ENCODE measurements around the gene C12orf57.

The C12orf57 gene

GRCh38 chr12:6965026-6965661 lies 21.3 kb downstream of the C12orf57 start:
- H3K4me1 ChIP-seq (ENCODE audit: control insufficient read depth, insufficient read depth, low read length): peaks cover 32% of the 10 kb centered on the region
- no peaks in the 10 kb centered on the region for H3K27me3 ChIP-seq (ENCODE audit: control insufficient read depth, insufficient read depth, low read length)
- no peak overlapping the region for H3K4me2 ChIP-seq (ENCODE audit: low read length)
- peaks cover 50% of the 10 kb centered on the region for H3K36me3 ChIP-seq (ENCODE audit: insufficient read depth, low read length)
- H3K9me3 ChIP-seq (replicated peaks; ENCODE audit: low read length): no peaks in the 10 kb centered on the region
- no peak overlapping the region for H3K4me3 ChIP-seq (ENCODE audit: low read length)
- peak overlapping the region; percentile 46 for H3K9ac ChIP-seq (ENCODE audit: low read depth, low read length)

DNA sequence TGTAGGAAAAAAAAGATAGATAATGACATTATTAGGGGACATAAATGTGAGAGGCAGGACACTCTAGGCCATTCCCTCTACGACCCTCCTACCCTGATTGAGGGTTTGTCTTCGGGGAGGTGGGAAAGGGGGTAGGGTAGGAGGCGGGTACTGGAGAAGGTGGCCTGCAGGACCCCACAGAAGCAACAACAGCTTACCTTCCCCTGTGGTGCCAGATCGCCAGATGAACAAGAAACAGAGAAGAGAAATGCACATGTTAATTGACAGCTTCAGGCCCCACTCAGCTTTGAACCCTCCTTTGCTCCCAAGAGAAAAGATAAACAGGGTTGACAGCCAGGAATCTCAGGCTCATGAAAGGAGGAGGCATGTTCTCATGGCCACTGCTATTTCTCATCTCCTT lies 21.9 kb downstream of the C12orf57 start:
- Histone ChIP-seq H3K4me3 (ENCODE audit: low read length) (no peak overlapping the region), H3K4me2 (ENCODE audit: low read length) (no peak overlapping the region), H3K9me3 (replicated peaks; ENCODE audit: low read length) (no peaks in the 10 kb centered on the region), H3K27me3 (ENCODE audit: control insufficient read depth, insufficient read depth, low read length) (no peaks in the 10 kb centered on the region), H3K9ac (ENCODE audit: low read depth, low read length) (no peak overlapping the region), H3K36me3 (ENCODE audit: insufficient read depth, low read length) (peaks cover 50% of the 10 kb centered on the region), H3K4me1 (ENCODE audit: control insufficient read depth, insufficient read depth, low read length) (peaks cover 29% of the 10 kb centered on the region)

DNA sequence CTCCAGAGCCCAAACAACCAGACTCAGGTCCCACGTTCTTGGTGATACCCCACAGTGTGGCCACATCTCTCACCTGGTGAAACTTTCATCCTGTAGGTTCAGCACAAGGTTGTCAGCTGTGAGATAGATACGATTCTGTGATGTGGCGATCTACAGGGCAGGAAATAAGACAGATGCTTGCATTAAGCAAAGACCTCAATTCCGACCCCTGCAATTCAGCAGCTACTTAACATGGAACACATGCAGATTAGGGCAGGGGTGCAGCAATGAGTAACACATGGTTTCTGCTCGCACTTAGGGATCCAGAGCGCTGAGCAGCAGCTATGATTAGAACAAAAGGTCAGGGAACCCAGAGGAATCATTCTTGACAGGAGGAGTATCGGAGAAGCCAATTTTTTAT lies 22.5 kb downstream of the C12orf57 start:
- Histone ChIP-seq H3K36me3 (ENCODE audit: insufficient read depth, low read length) (peaks cover 50% of the 10 kb centered on the region), H3K4me1 (ENCODE audit: control insufficient read depth, insufficient read depth, low read length) (peaks cover 22% of the 10 kb centered on the region), H3K27me3 (ENCODE audit: control insufficient read depth, insufficient read depth, low read length) (no peaks in the 10 kb centered on the region), H3K4me2 (ENCODE audit: low read length) (no peak overlapping the region), H3K9me3 (replicated peaks; ENCODE audit: low read length) (no peaks in the 10 kb centered on the region), H3K9ac (ENCODE audit: low read depth, low read length) (no peak overlapping the region), H3K4me3 (ENCODE audit: low read length) (no peak overlapping the region)

DNA sequence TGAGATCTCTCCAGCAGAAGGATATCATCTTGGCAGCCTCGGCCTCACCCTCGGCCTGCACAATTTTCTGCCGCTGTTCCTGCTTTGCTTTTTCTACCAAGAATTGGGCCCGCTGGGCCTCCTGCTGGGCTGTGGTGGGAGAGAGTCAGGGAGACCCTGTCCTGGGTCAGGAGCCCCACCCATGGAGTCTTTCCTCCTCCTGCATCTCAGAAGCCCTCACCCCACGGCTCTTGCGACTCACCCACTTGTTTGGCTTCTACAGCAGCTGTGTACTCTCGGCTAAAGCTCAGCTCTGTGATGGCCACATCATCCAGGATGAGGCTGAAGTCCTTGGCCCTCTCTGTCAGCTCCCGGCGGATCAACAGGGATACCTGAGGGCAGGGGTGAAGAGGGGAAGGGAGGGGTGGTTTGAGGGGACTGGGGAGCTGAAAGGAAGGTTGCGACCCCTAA lies 23.9 kb downstream of the C12orf57 start:
- no peak overlapping the region for H3K4me3 ChIP-seq (ENCODE audit: low read length)
- H3K4me1 ChIP-seq (ENCODE audit: control insufficient read depth, insufficient read depth, low read length): peaks cover 15% of the 10 kb centered on the region

DNA sequence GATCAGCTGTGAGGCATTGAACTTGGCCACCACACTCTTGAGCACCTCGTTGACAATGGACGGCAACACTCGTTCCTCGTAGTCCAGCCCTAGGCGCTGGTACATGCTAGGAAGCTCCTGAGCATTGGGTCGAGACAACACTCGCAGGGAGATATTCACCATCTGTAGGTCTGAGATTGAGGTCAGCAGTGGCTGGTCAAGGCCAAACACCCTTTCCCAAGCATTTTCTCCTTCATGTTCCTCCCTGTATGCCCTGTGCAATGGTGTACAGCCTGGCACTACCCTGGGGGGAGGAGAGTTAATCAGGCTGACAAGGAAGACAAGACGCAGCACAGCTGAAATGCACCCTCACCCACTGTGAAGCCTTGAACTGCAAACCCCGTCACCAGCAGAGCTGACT lies 24.6 kb downstream of the C12orf57 start:
- Histone ChIP-seq H3K4me1 (ENCODE audit: control insufficient read depth, insufficient read depth, low read length) (peaks cover 15% of the 10 kb centered on the region), H3K9ac (ENCODE audit: low read depth, low read length) (peak overlapping the region; percentile 97), H3K4me2 (ENCODE audit: low read length) (peak overlapping the region; percentile 96), H3K27me3 (ENCODE audit: control insufficient read depth, insufficient read depth, low read length) (no peaks in the 10 kb centered on the region), H3K9me3 (replicated peaks; ENCODE audit: low read length) (no peaks in the 10 kb centered on the region), H3K36me3 (ENCODE audit: insufficient read depth, low read length) (peaks cover 55% of the 10 kb centered on the region), H3K4me3 (ENCODE audit: low read length) (peak overlapping the region; percentile 10)

More for the DNA sequence above, 23.9 kb downstream of the C12orf57 start:
- Histone ChIP-seq H3K4me2 (ENCODE audit: low read length) (no peak overlapping the region), H3K36me3 (ENCODE audit: insufficient read depth, low read length) (peaks cover 55% of the 10 kb centered on the region), H3K9me3 (replicated peaks; ENCODE audit: low read length) (no peaks in the 10 kb centered on the region), H3K27me3 (ENCODE audit: control insufficient read depth, insufficient read depth, low read length) (no peaks in the 10 kb centered on the region), H3K9ac (ENCODE audit: low read depth, low read length) (peak overlapping the region; percentile 97)

GRCh38 chr12:6970096-6970527 lies 26.3 kb downstream of the C12orf57 start:
- no peaks in the 10 kb centered on the region for H3K27me3 ChIP-seq (ENCODE audit: control insufficient read depth, insufficient read depth, low read length)
- peaks cover 57% of the 10 kb centered on the region for H3K36me3 ChIP-seq (ENCODE audit: insufficient read depth, low read length)
- H3K4me3 ChIP-seq (ENCODE audit: low read length): peak overlapping the region; percentile 91
- H3K4me1 ChIP-seq (ENCODE audit: control insufficient read depth, insufficient read depth, low read length): peaks cover 15% of the 10 kb centered on the region
- peak overlapping the region; percentile 96 for H3K4me2 ChIP-seq (ENCODE audit: low read length)
- peak overlapping the region; percentile 97 for H3K9ac ChIP-seq (ENCODE audit: low read depth, low read length)
- no peaks in the 10 kb centered on the region for H3K9me3 ChIP-seq (replicated peaks; ENCODE audit: low read length)

- peaks cover 57% of the 10 kb centered on the region for H3K36me3 ChIP-seq (ENCODE audit: insufficient read depth, low read length)
- H3K4me3 ChIP-seq (ENCODE audit: low read length): no peak overlapping the region
- no peak overlapping the region for H3K9ac ChIP-seq (ENCODE audit: low read depth, low read length)
- H3K9me3 ChIP-seq (replicated peaks; ENCODE audit: low read length): no peaks in the 10 kb centered on the region
- H3K4me2 ChIP-seq (ENCODE audit: low read length): no peak overlapping the region
- H3K27me3 ChIP-seq (ENCODE audit: control insufficient read depth, insufficient read depth, low read length): no peaks in the 10 kb centered on the region
- H3K4me1 ChIP-seq (ENCODE audit: control insufficient read depth, insufficient read depth, low read length): peaks cover 7% of the 10 kb centered on the region
Measured at GRCh38 chr12:6974180-6974579, 30.4 kb downstream of the C12orf57 start.

- H3K9me3 ChIP-seq (replicated peaks; ENCODE audit: low read length): no peaks in the 10 kb centered on the region
- H3K4me2 ChIP-seq (ENCODE audit: low read length): no peak overlapping the region
- H3K9ac ChIP-seq (ENCODE audit: low read depth, low read length): no peak overlapping the region
- peaks cover 4% of the 10 kb centered on the region for H3K4me1 ChIP-seq (ENCODE audit: control insufficient read depth, insufficient read depth, low read length)
- H3K27me3 ChIP-seq (ENCODE audit: control insufficient read depth, insufficient read depth, low read length): no peaks in the 10 kb centered on the region
- H3K4me3 ChIP-seq (ENCODE audit: low read length): no peak overlapping the region
- H3K36me3 ChIP-seq (ENCODE audit: insufficient read depth, low read length): peaks cover 57% of the 10 kb centered on the region
Measured at GRCh38 chr12:6975297-6976032, 31.6 kb downstream of the C12orf57 start.

- no peaks in the 10 kb centered on the region for H3K9me3 ChIP-seq (replicated peaks; ENCODE audit: low read length)
Measured at GRCh38 chr12:6977653-6978052, 33.8 kb downstream of the C12orf57 start.

GRCh38 chr12:6978188-6978587 lies 34.4 kb downstream of the C12orf57 start:
- peaks cover 60% of the 10 kb centered on the region for H3K36me3 ChIP-seq (ENCODE audit: insufficient read depth, low read length)
- no peak overlapping the region for H3K9ac ChIP-seq (ENCODE audit: low read depth, low read length)
- H3K27me3 ChIP-seq (ENCODE audit: control insufficient read depth, insufficient read depth, low read length): no peaks in the 10 kb centered on the region
- H3K9me3 ChIP-seq (replicated peaks; ENCODE audit: low read length): no peaks in the 10 kb centered on the region
- H3K4me1 ChIP-seq (ENCODE audit: control insufficient read depth, insufficient read depth, low read length): no peaks in the 10 kb centered on the region
- H3K4me2 ChIP-seq (ENCODE audit: low read length): no peak overlapping the region
- no peak overlapping the region for H3K4me3 ChIP-seq (ENCODE audit: low read length)

More at GRCh38 chr12:6977653-6978052, 33.8 kb downstream of the C12orf57 start:
- Histone ChIP-seq H3K4me2 (ENCODE audit: low read length) (no peak overlapping the region), H3K9ac (ENCODE audit: low read depth, low read length) (no peak overlapping the region), H3K36me3 (ENCODE audit: insufficient read depth, low read length) (peaks cover 57% of the 10 kb centered on the region), H3K4me3 (ENCODE audit: low read length) (no peak overlapping the region), H3K4me1 (ENCODE audit: control insufficient read depth, insufficient read depth, low read length) (no peaks in the 10 kb centered on the region), H3K27me3 (ENCODE audit: control insufficient read depth, insufficient read depth, low read length) (no peaks in the 10 kb centered on the region)

DNA sequence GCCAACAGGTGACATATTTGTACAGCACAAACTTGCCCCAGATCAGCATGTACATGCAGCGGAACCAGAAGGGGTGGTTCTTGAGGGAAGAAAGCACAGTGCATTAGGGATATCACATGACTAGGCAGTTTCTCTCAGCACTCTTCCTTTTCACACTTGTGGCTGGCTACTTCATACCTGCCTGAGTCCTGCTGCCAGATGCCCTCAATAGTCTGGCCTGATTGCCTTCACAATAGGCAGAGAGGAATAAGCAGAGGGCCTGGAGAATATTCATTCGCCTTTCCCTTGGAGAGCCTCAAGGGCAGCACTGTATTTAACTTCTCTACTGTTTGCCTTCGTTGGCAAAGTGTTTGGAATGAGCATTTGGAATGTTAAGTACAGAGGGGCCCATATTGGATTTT lies 34.8 kb downstream of the C12orf57 start:
- Histone ChIP-seq H3K36me3 (ENCODE audit: insufficient read depth, low read length) (peaks cover 60% of the 10 kb centered on the region), H3K9ac (ENCODE audit: low read depth, low read length) (no peak overlapping the region), H3K4me2 (ENCODE audit: low read length) (no peak overlapping the region), H3K4me1 (ENCODE audit: control insufficient read depth, insufficient read depth, low read length) (no peaks in the 10 kb centered on the region), H3K4me3 (ENCODE audit: low read length) (no peak overlapping the region), H3K27me3 (ENCODE audit: control insufficient read depth, insufficient read depth, low read length) (no peaks in the 10 kb centered on the region), H3K9me3 (replicated peaks; ENCODE audit: low read length) (no peaks in the 10 kb centered on the region)

All from skeletal muscle satellite cell (primary cell).